SK-N-SH treated with all-trans-retinoic acid at 6 μM for 48 hours (cell line): Measurements from ENCODE around the gene GNG13.

Source experiments
- ATAC-seq: fragments of 200-7000 bp; cut with Tn5 transposase; 3 replicates; pipeline ENCODE4 v1.9.1; 2020; ENCODE audit warnings: mild to moderate bottlenecking, moderate library complexity
- ARNTL ChIP-seq: fragments of 450-650 bp; formaldehyde crosslinking; IDR thresholded peaks from 2 replicates; pipeline ENCODE4 v1.5.0; 2020; ENCODE audit warnings: low read depth, mild to moderate bottlenecking, moderate library complexity, borderline replicate concordance
- BACH2 ChIP-seq: fragments of 250-450 bp; sonication (Bioruptor Pico); IDR thresholded peaks from 2 replicates; pipeline ENCODE4 v1.9.0; 2021; ENCODE audit warnings: mild to moderate bottlenecking, borderline replicate concordance
- CSDC2 ChIP-seq: fragments of 250-450 bp; sonication (Bioruptor Pico); IDR thresholded peaks from 2 replicates; pipeline ENCODE4 v1.5.0; 2020; ENCODE audit warnings: mild to moderate bottlenecking, moderate library complexity
- ESRRG ChIP-seq: fragments of 250-450 bp; sonication (Bioruptor Pico); IDR thresholded peaks from 2 replicates; pipeline ENCODE4 v1.6.1; 2021; ENCODE audit warnings: mild to moderate bottlenecking
- GLIS3 ChIP-seq: fragments of 250-450 bp; sonication (Bioruptor Pico); IDR thresholded peaks from 2 replicates; pipeline ENCODE4 v1.5.0; 2020; ENCODE audit warnings: mild to moderate bottlenecking, moderate library complexity
- ISL1 ChIP-seq: fragments of 250-450 bp; sonication (Bioruptor Pico); IDR thresholded peaks from 2 replicates; pipeline ENCODE4 v2.1.2; 2022; ENCODE audit warnings: mild to moderate bottlenecking, moderate library complexity
- OSR1 ChIP-seq: fragments of 250-450 bp; sonication (Bioruptor Pico); IDR thresholded peaks from 2 replicates; pipeline ENCODE4 v1.8.0; 2022; ENCODE audit warnings: moderate library complexity, mild to moderate bottlenecking, inconsistent platforms
- RARB ChIP-seq: fragments of 250-450 bp; sonication (Bioruptor Pico); IDR thresholded peaks from 2 replicates; pipeline ENCODE4 v1.8.0; 2021; ENCODE audit warnings: mild to moderate bottlenecking, moderate library complexity
- SNAI2 ChIP-seq: fragments of 250-450 bp; sonication (Bioruptor Pico); IDR thresholded peaks from 2 replicates; pipeline ENCODE4 v1.5.0; 2020; ENCODE audit warnings: mild to moderate bottlenecking, moderate library complexity
- TCF4 ChIP-seq: fragments of 250-450 bp; sonication (Bioruptor Pico); IDR thresholded peaks from 2 replicates; pipeline ENCODE4 v1.8.0; 2021; ENCODE audit warnings: mild to moderate bottlenecking, moderate library complexity, borderline replicate concordance
- TOX ChIP-seq: fragments of 250-450 bp; sonication (Bioruptor Pico); IDR thresholded peaks from 2 replicates; pipeline ENCODE4 v1.8.0; 2021; ENCODE audit warnings: mild to moderate bottlenecking, moderate library complexity, borderline replicate concordance
- ZFP3 ChIP-seq: fragments of 250-450 bp; sonication (Bioruptor Pico); IDR thresholded peaks from 2 replicates; pipeline ENCODE4 v1.5.0; 2020; ENCODE audit warnings: mild to moderate bottlenecking, moderate library complexity
- ZNF8 ChIP-seq: fragments of 450-650 bp; formaldehyde crosslinking; IDR thresholded peaks from 2 replicates; pipeline ENCODE4 v1.5.0; 2020; ENCODE audit warnings: mild to moderate bottlenecking, moderate library complexity
- TF ChIP-seq, protein P1 (sequence below): fragments of 250-450 bp; sonication (Bioruptor Pico); IDR thresholded peaks from 2 replicates; pipeline ENCODE4 v1.5.1; 2020; ENCODE audit warnings: low read depth, mild to moderate bottlenecking, moderate library complexity
- TF ChIP-seq, protein P2 (sequence below): fragments of 250-450 bp; sonication (Bioruptor Pico); IDR thresholded peaks from 2 replicates; pipeline ENCODE4 v1.8.0; 2021; ENCODE audit warnings: low read depth, mild to moderate bottlenecking, moderate library complexity, borderline replicate concordance
- TF ChIP-seq, protein P3 (sequence below): fragments of 250-450 bp; sonication (Bioruptor Pico); IDR thresholded peaks from 2 replicates; pipeline ENCODE4 v1.5.0; 2020; ENCODE audit warnings: mild to moderate bottlenecking, moderate library complexity
- TF ChIP-seq, protein P4 (sequence below): fragments of 250-450 bp; sonication (Bioruptor Pico); IDR thresholded peaks from 2 replicates; pipeline ENCODE4 v1.8.0; 2020; ENCODE audit warnings: mild to moderate bottlenecking, moderate library complexity, borderline replicate concordance
- TF ChIP-seq, protein P5 (sequence below): fragments of 250-450 bp; sonication (Bioruptor Pico); IDR thresholded peaks from 2 replicates; pipeline ENCODE4 v1.5.1; 2021; ENCODE audit warnings: mild to moderate bottlenecking, moderate library complexity

Gene GNG13

DNA sequence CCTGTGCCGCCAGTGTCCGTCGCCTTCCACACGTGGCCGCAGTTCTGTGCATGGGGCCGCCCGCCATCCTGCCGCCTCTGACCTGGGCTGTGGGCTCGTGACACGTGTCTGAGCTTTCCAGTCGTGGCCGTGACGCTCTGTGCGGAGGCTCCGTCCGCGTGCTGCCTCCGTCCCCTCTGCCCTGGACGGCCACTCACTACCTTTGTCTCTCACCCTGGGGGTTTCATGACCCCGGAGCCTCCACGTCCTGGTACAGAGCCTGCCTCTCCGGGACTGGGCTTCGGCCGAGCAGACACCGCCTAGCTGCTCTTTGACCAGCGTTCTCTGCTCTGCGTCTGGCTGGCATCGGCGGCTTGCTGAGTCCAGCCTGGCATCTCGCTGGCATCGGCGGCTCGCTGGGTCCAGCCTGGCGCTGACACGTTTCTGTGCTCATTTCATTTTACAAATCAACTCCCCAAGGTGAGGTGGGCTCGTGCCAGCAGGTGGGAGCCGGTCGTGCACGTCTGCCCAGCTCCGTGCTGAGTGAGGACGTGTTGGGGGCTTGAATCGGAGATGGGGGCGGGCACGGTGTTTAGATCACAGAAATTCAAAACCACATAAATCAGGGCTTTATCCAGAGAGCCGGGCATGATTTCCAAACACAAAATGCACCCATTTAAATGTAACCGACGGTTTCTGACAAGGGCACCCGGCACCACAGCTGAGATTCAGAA lies 44.3 kb upstream of the GNG13 start:
- no peak for TF ChIP-seq ARNTL
- TF ChIP-seq, protein P1, sequence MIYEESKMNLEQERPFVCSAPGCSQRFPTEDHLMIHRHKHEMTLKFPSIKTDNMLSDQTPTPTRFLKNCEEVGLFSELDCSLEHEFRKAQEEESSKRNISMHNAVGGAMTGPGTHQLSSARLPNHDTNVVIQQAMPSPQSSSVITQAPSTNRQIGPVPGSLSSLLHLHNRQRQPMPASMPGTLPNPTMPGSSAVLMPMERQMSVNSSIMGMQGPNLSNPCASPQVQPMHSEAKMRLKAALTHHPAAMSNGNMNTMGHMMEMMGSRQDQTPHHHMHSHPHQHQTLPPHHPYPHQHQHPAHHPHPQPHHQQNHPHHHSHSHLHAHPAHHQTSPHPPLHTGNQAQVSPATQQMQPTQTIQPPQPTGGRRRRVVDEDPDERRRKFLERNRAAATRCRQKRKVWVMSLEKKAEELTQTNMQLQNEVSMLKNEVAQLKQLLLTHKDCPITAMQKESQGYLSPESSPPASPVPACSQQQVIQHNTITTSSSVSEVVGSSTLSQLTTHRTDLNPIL (CRISPR knock-in tag), result no peak
- TF ChIP-seq, protein P2, sequence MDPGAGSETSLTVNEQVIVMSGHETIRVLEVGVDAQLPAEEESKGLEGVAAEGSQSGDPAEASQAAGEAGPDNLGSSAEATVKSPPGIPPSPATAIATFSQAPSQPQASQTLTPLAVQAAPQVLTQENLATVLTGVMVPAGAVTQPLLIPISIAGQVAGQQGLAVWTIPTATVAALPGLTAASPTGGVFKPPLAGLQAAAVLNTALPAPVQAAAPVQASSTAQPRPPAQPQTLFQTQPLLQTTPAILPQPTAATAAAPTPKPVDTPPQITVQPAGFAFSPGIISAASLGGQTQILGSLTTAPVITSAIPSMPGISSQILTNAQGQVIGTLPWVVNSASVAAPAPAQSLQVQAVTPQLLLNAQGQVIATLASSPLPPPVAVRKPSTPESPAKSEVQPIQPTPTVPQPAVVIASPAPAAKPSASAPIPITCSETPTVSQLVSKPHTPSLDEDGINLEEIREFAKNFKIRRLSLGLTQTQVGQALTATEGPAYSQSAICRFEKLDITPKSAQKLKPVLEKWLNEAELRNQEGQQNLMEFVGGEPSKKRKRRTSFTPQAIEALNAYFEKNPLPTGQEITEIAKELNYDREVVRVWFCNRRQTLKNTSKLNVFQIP (CRISPR knock-in tag), result no peak
- ATAC-seq, result peak; percentile 33; the same call in 1 of the 3 replicates

DNA sequence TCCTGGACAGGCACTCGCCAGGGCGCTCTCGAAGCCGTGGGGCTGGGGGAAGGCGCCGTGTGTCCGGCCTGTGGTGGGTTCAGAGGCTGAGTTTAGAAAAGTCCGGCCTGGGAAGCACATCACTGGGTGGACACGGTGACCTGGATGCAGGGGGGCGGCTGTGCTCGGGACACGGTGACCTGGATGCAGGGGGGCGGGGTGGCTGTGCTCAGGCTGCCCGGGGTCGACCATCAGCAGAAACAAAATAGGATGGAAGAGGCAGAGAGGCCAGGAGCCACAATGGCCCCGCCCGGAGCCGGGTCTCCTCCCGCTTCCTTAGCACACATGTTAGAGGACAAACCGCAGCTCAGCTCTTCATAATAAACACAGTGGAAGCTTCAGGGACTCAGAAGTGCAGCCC lies 43.2 kb upstream of the GNG13 start:
- no peak for ATAC-seq
- TF ChIP-seq BACH2 (CRISPR knock-in tag) (no peak), ISL1 (CRISPR knock-in tag) (no peak), GLIS3 (CRISPR knock-in tag) (no peak), CSDC2 (CRISPR knock-in tag) (no peak), ARNTL (no peak), ZFP3 (no peak), TOX (CRISPR knock-in tag) (no peak), ZNF8 (CRISPR knock-in tag) (no peak), RARB (CRISPR knock-in tag) (no peak), TCF4 (CRISPR knock-in tag) (no peak), SNAI2 (CRISPR knock-in tag) (no peak), ESRRG (CRISPR knock-in tag) (no peak), OSR1 (no peak)
- TF ChIP-seq, protein P1 (CRISPR knock-in tag), result no peak
- TF ChIP-seq, protein P3, sequence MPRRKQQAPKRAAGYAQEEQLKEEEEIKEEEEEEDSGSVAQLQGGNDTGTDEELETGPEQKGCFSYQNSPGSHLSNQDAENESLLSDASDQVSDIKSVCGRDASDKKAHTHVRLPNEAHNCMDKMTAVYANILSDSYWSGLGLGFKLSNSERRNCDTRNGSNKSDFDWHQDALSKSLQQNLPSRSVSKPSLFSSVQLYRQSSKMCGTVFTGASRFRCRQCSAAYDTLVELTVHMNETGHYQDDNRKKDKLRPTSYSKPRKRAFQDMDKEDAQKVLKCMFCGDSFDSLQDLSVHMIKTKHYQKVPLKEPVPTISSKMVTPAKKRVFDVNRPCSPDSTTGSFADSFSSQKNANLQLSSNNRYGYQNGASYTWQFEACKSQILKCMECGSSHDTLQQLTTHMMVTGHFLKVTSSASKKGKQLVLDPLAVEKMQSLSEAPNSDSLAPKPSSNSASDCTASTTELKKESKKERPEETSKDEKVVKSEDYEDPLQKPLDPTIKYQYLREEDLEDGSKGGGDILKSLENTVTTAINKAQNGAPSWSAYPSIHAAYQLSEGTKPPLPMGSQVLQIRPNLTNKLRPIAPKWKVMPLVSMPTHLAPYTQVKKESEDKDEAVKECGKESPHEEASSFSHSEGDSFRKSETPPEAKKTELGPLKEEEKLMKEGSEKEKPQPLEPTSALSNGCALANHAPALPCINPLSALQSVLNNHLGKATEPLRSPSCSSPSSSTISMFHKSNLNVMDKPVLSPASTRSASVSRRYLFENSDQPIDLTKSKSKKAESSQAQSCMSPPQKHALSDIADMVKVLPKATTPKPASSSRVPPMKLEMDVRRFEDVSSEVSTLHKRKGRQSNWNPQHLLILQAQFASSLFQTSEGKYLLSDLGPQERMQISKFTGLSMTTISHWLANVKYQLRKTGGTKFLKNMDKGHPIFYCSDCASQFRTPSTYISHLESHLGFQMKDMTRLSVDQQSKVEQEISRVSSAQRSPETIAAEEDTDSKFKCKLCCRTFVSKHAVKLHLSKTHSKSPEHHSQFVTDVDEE (CRISPR knock-in tag), result no peak
- TF ChIP-seq, protein P4, sequence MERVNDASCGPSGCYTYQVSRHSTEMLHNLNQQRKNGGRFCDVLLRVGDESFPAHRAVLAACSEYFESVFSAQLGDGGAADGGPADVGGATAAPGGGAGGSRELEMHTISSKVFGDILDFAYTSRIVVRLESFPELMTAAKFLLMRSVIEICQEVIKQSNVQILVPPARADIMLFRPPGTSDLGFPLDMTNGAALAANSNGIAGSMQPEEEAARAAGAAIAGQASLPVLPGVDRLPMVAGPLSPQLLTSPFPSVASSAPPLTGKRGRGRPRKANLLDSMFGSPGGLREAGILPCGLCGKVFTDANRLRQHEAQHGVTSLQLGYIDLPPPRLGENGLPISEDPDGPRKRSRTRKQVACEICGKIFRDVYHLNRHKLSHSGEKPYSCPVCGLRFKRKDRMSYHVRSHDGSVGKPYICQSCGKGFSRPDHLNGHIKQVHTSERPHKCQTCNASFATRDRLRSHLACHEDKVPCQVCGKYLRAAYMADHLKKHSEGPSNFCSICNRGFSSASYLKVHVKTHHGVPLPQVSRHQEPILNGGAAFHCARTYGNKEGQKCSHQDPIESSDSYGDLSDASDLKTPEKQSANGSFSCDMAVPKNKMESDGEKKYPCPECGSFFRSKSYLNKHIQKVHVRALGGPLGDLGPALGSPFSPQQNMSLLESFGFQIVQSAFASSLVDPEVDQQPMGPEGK (CRISPR knock-in tag), result no peak
- TF ChIP-seq, protein P5, sequence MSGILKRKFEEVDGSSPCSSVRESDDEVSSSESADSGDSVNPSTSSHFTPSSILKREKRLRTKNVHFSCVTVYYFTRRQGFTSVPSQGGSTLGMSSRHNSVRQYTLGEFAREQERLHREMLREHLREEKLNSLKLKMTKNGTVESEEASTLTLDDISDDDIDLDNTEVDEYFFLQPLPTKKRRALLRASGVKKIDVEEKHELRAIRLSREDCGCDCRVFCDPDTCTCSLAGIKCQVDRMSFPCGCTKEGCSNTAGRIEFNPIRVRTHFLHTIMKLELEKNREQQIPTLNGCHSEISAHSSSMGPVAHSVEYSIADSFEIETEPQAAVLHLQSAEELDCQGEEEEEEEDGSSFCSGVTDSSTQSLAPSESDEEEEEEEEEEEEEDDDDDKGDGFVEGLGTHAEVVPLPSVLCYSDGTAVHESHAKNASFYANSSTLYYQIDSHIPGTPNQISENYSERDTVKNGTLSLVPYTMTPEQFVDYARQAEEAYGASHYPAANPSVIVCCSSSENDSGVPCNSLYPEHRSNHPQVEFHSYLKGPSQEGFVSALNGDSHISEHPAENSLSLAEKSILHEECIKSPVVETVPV (CRISPR knock-in tag), result no peak
